ENCODE results near the gene TEP1. TPM values are rescaled to one million over a fixed set of nuclear protein-coding genes. Genes with fewer than 3 reads are reported as not detected.

TEP1 gene
- total RNA-seq, 1 experiment from 2014 or later = 20.4 TPM

DNA sequence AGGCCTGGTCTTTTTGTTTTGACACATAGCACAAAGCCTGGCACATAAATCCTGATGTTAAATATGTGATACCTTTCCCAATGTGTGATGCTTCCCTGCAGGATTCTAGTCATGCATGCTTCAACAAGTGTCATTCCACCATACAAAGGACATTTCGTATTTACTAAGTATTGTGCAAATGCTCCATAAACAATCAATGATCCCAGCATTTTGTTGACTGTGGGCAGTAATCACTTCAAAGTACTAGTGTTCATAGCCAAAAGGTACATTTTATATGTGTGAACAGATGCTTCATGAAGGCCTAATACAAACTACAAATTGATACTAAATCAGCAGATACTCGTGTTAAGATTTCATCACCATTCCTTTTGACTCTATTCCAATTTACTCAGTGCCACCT lies 84.6 kb downstream of the TEP1 start:
- POLR2A ChIA-PET = interaction anchor here (0.6 to 9.8 kb wide), 11 partner anchors 14 to 1057 kb away, joined by 3 to 205 read pairs (median 7); partner anchors contain the start of genes APEX1, OSGEP, PARP2 and PNP
- no peaks in the 10 kb centered on the region for H3K27me3 Mint-ChIP-seq (ENCODE audit: insufficient read depth, unreplicated experiment)
- CTCF ChIA-PET = interaction anchor here (0.5 to 9.9 kb wide), 26 partner anchors 11 to 1891 kb away, joined by 3 to 152 read pairs (median 8); partner anchors contain the start of genes PARP2, PNP, RNASE4 and TEP1
- TF ChIP-seq, protein P1, sequence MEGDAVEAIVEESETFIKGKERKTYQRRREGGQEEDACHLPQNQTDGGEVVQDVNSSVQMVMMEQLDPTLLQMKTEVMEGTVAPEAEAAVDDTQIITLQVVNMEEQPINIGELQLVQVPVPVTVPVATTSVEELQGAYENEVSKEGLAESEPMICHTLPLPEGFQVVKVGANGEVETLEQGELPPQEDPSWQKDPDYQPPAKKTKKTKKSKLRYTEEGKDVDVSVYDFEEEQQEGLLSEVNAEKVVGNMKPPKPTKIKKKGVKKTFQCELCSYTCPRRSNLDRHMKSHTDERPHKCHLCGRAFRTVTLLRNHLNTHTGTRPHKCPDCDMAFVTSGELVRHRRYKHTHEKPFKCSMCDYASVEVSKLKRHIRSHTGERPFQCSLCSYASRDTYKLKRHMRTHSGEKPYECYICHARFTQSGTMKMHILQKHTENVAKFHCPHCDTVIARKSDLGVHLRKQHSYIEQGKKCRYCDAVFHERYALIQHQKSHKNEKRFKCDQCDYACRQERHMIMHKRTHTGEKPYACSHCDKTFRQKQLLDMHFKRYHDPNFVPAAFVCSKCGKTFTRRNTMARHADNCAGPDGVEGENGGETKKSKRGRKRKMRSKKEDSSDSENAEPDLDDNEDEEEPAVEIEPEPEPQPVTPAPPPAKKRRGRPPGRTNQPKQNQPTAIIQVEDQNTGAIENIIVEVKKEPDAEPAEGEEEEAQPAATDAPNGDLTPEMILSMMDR (IDR thresholded peaks at IDR 0.05; ENCODE audit: unreplicated experiment) = no peak
- intact Hi-C loops (cut with micrococcal nuclease) = loop anchor here (10.0 kb wide), 1 partner anchor 646 kb away; no protein-coding TSS in a partner anchor
- H3K4me3 Mint-ChIP-seq (ENCODE audit: unreplicated experiment) = no peak overlapping the region
- no peak overlapping the region for H3K27ac Mint-ChIP-seq (ENCODE audit: low read depth, unreplicated experiment)
- peaks cover 50% of the 10 kb centered on the region for H3K36me3 Mint-ChIP-seq (ENCODE audit: insufficient read depth, unreplicated experiment)
- BruUV-seq (replicated peaks) = no TSS peak
- H3K9me3 Mint-ChIP-seq (ENCODE audit: unreplicated experiment) = no peaks in the 10 kb centered on the region
- H3K4me1 Mint-ChIP-seq (ENCODE audit: insufficient read depth, unreplicated experiment) = peaks cover 31% of the 10 kb centered on the region
- no peak for DNase-seq (ENCODE audit: unreplicated experiment)

DNA sequence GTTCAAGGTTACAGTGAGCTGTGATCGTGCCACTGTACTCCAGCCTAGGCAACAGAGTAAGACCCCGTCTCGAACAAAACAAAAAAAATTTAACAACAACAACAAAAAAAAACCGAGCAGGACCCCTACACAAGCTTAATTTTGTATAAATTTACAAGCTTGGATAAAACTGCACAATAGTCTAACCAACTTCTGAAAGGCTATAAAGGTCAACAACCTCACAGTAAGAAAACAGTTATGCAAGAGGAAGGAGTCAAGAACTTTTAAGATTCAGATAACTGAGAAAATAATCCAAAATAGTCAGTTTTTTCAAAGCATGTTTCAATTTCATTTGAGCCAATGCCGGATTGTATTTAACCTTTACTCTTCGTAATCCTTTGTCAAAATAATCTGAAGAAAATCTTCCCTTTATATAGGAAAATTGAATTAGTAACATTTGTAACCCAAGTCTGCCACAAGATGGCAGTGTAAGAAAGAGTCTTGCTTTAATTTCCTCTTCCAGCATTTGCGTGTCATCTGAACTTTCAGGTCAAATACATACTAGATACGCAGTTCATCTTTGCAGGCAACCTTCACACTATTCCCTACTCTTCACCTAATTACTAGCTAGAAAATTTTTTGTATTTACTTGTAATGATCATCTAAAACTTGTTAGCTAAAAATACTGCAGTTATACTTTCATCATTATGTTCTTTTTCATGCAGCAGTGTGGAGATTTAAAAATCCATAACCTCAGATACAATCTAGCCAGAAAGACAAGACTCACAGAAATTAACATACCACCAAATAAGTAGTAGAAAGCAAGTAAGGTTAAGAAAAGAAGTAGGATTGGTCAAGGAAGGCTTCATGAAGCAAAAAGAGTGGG lies 86.1 kb downstream of the TEP1 start:
- Mint-ChIP-seq H3K4me1 (ENCODE audit: insufficient read depth, unreplicated experiment) (peaks cover 31% of the 10 kb centered on the region), H3K27me3 (ENCODE audit: insufficient read depth, unreplicated experiment) (no peaks in the 10 kb centered on the region), H3K4me3 (ENCODE audit: unreplicated experiment) (no peak overlapping the region), H3K27ac (ENCODE audit: low read depth, unreplicated experiment) (no peak overlapping the region), H3K36me3 (ENCODE audit: insufficient read depth, unreplicated experiment) (peaks cover 63% of the 10 kb centered on the region), H3K9me3 (ENCODE audit: unreplicated experiment) (no peaks in the 10 kb centered on the region)
- DNase-seq (ENCODE audit: unreplicated experiment) = peak; percentile 78
- POLR2A ChIA-PET = interaction anchor here (0.7 to 9.8 kb wide), 14 partner anchors 8 to 357 kb away, joined by 3 to 205 read pairs (median 4); partner anchors contain the start of genes APEX1, OSGEP, PARP2 and PNP
- intact Hi-C loops (cut with micrococcal nuclease) = loop anchor here (1.0 to 10.0 kb wide), 5 partner anchors 88 to 648 kb away; partner anchors contain the start of gene OSGEP
- TF ChIP-seq, protein P1 (IDR thresholded peaks at IDR 0.05; ENCODE audit: unreplicated experiment) = peak; percentile 66
- no TSS peak for BruUV-seq (replicated peaks)
- CTCF ChIA-PET = interaction anchor here (0.5 to 9.9 kb wide), 44 partner anchors 9 to 776 kb away, joined by 3 to 152 read pairs (median 5); partner anchors contain the start of genes ANG, APEX1, OSGEP and PARP2

DNA sequence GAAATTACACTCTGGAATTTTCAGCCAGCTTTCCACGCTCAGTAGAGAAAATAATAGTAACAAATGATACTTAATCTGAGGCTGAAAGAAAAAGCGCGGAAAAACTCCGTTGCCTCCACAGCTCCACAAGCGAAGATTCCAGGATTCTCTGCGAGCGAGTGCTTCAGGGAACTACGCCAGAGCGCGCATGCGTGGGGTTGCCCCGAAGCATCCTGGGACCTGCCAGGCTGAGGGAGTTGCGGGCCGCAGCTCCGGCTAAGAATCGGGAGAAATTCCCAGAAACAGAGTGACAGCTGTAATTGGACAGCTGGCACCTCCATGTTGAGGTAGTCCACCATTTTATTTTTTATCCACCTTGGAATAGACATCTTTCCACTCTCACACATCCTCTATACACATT lies 95.6 kb downstream of the TEP1 start:
- TF ChIP-seq, protein P1 (IDR thresholded peaks at IDR 0.05; ENCODE audit: unreplicated experiment) = no peak
- ChIA-PET CTCF (interaction anchor here (0.6 to 3.4 kb wide), 4 partner anchors 10 to 698 kb away, joined by 3 to 40 read pairs (median 4); no protein-coding TSS in a partner anchor), POLR2A (interaction anchor here (0.6 to 0.8 kb wide), 2 partner anchors 14 to 96 kb away, joined by 3 to 6 read pairs; no protein-coding TSS in a partner anchor)
- Mint-ChIP-seq H3K9me3 (ENCODE audit: unreplicated experiment) (no peaks in the 10 kb centered on the region), H3K4me3 (ENCODE audit: unreplicated experiment) (no peak overlapping the region), H3K27me3 (ENCODE audit: insufficient read depth, unreplicated experiment) (no peaks in the 10 kb centered on the region), H3K27ac (ENCODE audit: low read depth, unreplicated experiment) (no peak overlapping the region), H3K4me1 (ENCODE audit: insufficient read depth, unreplicated experiment) (no peaks in the 10 kb centered on the region), H3K36me3 (ENCODE audit: insufficient read depth, unreplicated experiment) (peaks cover 95% of the 10 kb centered on the region)
- intact Hi-C loops (cut with micrococcal nuclease) = no loop called here
- no TSS peak for BruUV-seq (replicated peaks)
- no peak for DNase-seq (ENCODE audit: unreplicated experiment)

Other genes with a start within 250 kb of the TEP1 start
- not detected in 2 replicates for gene OR11G2, start 222.6 kb downstream of the TEP1 start, total RNA-seq (2022)
- not detected in 2 replicates for gene OR11H6, start 189.8 kb downstream of the TEP1 start, total RNA-seq (2022)
- gene OR11H7, start 184.5 kb downstream of the TEP1 start, total RNA-seq (2022) = not detected in 2 replicates
- gene OR11H4, start 174.2 kb downstream of the TEP1 start, total RNA-seq (2022) = not detected in 2 replicates
- 18.4 and 22.9 TPM in 2 replicates for gene TTC5, start 107.5 kb downstream of the TEP1 start, total RNA-seq (2022)
- gene CCNB1IP1, start 80.2 kb downstream of the TEP1 start, total RNA-seq (2022) = 105 and 108 TPM in 2 replicates
- gene PARP2, start 69.9 kb downstream of the TEP1 start, total RNA-seq (2022) = 30.4 and 33.4 TPM in 2 replicates
- 0.14 TPM in 1 of 2 replicates, not detected in the other for gene KLHL33, start 22.7 kb upstream of the TEP1 start, total RNA-seq (2022)
- gene OSGEP, start 41.3 kb upstream of the TEP1 start, total RNA-seq (2022) = 27.2 and 34.7 TPM in 2 replicates
- gene APEX1, start 41.7 kb upstream of the TEP1 start, total RNA-seq (2022) = 140 and 168 TPM in 2 replicates
- 22.5 and 34.9 TPM in 2 replicates for gene PIP4P1, start 47.9 kb upstream of the TEP1 start, total RNA-seq (2022)
- 56.0 and 63.9 TPM in 2 replicates for gene PNP, start 55.9 kb upstream of the TEP1 start, total RNA-seq (2022)
- gene RNASE10, start 92.0 kb upstream of the TEP1 start, total RNA-seq (2022) = 0.44 and 0.98 TPM in 2 replicates
- gene RNASE9, start 147.5 kb upstream of the TEP1 start, total RNA-seq (2022) = not detected in 2 replicates
- gene RNASE11, start 174.5 kb upstream of the TEP1 start, total RNA-seq (2022) = not detected in 2 replicates
- gene RNASE12, start 177.9 kb upstream of the TEP1 start, total RNA-seq (2022) = not detected in 2 replicates
- not detected in 2 replicates for gene OR6S1, start 228.2 kb upstream of the TEP1 start, total RNA-seq (2022)

All from MCF 10A (cell line).